Limb (tissue), 2 donors: ENCODE results near the gene KRABD2.
"Not testable (repeated sequence)": the region's sequence is repeated elsewhere in the genome, so short reads cannot be mapped to it uniquely, and the experiment has no call there.

ENCODE experiments used
- DNase-seq, 2 donors: peaks; one replicate each; pipeline ENCODE4 v3.0.0-alpha.2; 2016; ENCODE audit errors: extremely low spot score in 2 of 2

The KRABD2 gene

DNA sequence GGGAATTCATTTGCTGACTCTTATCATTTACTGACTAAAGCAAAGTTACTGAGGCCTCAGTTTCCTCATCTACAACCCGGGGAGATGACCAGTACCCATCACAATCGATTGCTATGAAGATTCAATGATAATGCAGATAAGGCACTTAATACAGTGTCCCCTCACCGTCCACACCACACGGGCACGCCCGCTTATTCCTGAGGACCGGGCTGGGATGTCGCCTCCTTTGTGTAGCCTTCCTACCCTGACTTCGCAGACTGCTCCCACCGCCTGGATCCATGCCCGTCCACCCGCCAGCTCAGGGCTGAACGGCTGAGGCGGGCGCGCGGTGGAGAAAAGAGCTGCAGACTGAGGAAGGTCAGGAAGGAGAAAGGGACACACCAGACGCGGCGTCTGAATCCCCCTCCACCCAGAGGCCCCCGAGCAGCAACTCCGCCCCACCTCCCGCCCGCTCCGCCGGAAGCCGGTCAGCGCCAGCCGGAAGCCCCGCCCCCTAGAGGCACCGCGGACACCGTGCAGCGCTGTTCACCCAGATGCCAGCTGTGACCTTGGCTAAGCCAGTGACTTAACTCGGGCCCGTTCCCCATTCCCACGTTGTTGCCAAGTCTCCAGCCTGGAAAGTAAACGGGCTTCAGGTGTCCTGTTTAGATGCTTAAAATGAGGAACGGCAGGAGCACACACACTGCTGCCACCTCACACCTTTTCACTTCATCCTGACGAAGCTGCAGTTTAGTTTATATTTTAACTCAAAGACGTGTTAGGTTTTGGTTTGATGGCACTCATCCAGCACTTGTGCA is at the start of gene KRABD2:
KRABD2 (minus strand) TSS at position 434 of the 797 bp plus-strand sequence.
- peak; percentile 89 to 94 for DNase-seq

DNA sequence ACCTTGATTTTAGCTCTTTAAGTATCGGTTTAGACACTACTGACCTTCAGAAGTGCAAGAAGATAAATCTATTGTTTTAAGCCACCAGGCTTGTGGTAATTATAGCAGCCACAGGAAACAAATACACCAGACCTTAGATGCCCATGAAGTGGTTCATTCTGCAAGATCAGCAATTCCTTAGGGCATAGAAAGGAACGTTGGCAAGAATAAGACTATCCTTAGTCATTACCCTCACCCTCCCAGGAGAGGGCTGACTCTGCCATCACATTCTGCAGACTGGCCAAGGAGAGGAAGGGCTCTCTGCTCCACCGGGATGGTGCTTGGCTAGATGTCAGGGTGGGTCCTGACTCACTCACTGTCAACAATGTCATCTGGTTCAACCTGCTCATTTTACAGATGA is 45.1 kb upstream of the KRABD2 start:
- no peak for DNase-seq

DNA sequence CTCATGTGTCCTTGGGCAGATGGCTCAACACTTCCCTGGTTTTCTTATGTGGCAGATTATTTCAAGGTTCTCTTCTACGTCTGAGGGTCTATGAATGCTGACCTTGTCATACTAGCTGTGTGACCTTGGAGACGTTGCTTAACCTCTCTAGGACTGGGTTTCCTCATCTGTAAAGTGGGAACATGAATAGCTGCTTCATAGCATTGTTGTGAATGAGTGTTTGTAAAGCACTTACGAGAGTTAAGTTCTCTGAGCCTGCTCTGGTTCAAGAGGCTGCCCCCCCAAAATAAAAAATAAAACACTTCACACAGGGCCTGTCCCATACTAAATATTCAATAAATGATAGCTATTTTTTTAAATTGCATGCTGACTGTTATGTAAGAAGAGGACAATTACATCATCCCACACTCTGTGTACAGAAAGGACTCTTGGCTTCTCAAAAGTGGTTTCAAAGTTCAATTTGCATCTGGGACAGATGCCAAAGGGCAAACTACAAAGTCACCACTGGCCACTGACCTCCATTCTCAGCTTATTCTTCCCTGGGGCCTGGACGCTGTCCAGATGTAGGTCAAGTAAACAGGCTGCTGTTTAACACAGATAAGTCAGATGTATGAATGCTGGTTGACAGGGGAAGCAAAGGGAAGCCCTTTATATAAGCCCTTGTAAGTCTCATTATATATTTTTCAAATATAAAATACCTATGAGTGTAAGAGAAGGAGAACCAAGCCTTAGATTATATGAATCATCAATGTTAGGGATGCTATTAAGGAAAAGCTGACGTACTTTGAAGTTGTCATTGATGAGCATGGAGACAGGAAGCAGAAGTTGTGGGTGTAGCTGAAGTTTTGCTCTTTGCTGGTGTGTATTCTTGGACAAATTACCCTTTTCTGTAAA is 43.8 kb upstream of the KRABD2 start:
- DNase-seq = peak in 1 of 2 donors; percentile 5

DNA sequence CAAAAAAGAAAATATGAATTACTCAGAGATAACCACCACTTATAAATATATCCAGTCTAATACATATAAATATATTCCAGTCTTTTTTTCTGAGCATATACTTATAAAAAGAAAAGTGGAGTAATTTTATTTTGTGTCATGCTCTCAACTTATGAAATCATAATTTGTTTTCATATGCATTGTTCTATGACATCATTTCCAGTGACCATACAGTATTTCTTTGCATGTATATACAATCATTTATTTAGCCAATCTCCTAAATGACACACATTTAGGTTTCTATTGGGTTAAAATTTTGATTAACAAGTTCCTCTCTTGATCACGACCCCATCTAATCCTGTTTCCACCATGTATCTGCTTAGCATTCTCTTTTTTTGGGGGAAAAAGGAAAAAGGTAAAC is 42.8 kb upstream of the KRABD2 start:
- DNase-seq = no peak

DNA sequence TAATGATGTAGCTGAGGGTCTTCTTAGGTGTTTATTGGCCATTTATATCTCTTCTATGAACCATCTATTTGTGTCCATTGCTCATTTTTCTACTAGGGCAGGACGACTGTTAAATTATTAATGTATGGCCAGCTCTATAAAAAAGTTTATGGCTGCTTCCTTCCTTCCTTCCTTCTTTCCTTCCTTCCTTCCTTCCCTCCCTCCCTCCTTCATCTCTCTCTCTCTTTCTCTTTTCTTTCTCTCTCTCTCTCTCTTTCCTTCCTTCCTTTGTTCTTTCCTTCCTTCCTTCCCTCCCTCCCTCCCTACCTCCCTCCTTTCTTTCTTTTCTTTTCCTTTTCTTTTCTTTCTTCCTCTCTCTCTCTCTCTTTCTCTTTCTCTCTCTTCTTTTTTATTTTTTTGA is 42.0 kb upstream of the KRABD2 start:
- no peak for DNase-seq

DNA sequence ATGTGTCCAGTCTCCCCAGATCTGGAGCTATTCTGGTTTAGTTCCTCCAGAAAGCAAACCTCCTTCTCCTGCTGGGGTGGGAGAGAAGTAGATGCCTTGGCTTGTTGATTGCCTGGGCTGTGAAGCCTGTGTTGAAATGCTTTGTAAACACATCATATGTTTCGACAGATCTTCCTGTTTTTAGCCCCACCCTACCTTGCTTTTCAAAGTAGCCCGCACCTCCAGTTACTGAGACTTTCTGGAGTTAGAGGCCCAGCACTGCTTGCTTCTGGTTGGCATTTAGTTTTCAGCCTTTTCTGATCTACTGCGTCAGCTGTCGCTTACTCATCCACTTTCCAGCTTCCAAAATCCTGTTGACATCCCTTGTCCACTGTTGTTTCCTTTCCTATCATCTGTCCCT is 41.3 kb upstream of the KRABD2 start:
- DNase-seq = no peak

DNA sequence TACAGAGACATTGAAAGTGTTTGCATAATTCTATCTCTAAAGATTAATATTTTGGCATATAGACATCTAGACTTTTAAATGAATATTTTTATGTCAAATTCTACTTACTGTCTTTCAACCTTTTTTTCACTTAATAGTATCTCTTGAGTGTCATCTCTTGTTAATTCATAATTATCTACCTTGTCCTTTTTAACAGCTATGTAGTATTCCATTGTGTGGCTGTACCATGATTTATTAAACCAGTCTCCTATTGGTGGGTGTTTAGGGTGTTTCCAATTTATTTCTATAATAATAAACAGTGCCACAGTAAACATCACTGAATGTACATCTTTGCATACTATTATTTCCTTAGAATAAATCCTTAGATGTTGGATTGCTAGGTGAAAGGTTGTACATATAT is 37.4 kb upstream of the KRABD2 start:
- DNase-seq = no peak

DNA sequence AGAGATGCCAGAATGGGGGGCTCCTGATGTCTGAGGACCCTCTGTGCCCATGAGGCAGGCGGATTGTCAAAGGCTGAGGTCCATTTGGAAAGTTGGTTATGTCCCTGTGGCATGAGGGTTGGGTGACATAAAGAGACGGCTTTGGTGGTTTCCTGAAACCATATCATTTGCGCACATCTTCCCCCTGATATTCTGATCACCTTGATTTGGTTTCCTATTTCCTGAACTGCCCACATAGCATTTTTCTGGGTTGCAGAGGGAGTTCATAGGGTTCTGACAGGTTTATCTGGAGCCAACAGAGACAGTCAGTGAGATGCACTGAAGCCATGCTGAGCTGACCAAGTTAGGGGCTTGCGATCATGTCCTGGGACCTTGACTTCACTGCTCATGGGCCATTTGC is 36.8 kb upstream of the KRABD2 start:
- DNase-seq = no peak

DNA sequence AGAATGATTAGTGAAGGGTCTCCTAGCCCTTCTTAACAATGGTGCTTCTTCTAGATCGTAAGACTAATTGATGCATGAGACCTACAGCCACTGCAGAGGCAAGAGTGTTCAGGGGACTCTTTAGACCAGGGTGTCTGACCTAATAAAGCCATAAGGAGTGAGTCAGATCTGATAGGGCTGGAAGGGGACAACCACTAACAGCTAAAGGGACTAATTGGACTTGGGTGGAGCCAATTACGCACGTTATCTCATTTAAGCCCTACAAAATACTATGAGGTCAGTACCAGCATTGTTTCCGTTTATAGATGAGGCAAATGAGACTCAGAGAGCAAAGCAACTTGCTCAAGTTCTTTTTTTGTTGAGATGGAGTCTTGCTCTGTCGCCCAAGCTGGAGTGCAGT is 35.6 kb upstream of the KRABD2 start:
- no peak for DNase-seq

DNA sequence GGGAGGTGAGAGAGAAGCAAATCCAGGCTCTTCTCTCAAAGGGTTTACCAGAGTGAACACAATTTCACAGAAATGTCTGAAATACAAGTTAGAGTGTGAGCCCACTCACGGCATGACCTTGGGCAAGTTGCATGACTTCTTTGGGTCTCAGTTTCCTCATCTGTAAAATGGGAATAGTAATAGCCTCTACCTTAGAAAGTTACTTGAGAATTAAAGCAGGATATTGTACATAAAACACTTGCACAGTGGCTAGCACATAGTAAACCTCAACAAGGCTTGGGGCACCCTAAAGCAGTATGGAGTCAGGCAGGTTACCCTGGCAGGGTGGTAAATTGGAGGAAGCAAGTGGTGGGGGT is 34.4 kb upstream of the KRABD2 start:
- no peak for DNase-seq

DNA sequence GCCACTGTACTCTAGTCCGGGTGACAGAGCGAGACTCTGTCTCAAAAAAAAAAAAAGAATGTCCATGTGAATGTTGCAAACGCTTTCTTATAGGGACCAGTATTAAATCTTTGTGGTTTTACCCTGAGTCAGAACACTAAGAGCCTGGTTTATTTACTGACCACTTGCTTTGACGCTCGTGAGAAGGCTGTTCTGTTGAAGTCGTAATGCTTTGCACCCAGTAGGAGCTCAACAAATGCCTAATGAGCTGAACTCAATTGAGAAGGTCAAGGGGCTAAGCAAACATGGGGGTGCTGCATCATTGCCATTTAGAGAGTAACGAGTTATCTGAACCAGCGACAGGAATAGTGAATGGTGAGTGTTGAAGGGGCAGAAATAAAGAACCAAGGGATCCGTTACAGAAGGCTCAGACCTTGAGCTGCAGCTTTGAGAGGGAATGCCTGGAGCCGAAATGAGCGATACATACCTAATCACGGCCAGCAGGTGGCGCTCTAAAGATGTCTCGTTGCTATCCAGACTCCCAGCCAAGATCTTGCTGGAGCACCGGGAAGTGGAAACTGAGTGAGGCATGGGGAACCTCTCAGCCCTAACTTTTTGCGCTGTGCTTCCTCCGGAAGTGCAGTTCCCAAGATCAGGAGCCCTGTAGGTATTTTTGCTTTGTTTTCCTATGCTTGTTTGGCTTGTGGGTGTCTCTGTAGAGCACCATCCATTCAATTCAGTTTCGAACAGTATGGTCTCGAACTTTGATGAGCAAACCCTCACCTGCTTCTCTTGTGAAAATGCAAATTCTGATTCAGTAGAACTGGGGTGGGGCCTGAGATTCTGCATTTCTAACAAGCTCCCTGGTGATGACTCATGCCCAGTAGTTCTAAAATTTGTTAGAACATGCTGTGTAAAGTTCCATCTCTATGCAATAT is 33.7 kb upstream of the KRABD2 start:
- peak; percentile 89 to 91 for DNase-seq

DNA sequence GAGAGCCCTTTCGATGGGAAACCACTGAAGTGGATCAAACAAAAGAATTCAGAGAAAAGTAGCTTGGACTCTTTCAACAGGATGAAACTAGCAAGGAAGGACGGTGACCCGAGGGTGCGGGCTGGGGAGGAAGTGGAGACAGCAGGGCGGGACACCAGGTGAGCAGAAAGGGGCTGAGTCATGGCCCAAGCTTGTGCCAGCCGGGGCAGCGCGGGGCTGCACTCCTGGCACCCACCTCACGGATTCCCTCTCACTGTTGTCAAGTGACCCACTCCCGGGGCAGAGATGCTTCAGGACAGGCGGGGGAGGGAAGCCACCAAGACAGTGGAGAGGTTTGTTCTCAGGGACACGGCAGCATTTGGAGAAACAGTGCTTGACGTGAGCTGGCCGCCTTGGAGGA is 31.9 kb upstream of the KRABD2 start:
- DNase-seq = no peak

DNA sequence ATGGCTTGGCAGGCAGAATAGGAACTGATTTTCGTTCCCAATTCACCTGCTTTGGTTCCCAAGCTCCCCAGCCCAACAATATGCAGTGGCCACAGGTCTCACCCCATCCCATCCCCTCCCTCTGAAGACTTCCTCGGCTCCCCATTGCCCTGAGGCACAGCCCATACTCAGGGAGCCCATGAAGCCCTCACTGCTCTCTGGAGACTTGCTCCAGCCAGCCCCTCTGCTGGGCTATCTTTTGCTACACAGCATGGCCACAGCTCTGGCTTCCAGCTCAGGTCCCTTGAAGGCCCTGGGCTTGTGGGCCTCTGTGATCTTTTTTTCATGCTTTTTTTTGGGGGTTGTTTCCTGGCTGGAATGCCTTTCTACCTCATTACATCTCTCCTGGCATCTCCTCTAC is 29.7 kb upstream of the KRABD2 start:
- DNase-seq = no peak

DNA sequence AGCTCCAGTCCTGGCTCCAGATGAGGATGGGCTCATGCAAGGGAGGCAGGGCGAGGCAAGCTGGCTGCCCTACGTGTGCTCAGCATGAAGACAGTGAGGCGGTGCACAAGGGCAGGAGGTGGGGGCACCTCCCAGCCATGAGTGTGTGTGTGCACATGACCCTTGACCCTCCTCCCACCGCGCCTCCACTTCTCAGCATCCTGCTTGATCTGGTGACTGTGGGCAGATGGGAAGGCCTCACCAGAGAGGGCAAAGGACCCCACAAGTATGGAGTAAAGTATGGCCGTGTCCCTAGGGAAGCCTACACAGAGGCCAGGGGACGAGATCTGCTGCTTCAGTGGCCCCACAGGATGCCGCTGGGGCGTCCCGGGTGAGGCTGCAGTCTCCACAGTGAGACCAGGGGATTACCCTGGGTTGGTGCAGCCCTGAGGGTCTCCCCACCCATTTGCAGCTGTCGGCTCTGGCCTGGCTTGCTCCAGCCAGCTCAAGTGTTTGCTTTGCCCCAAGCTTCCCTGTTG is 29.1 kb upstream of the KRABD2 start:
- no peak for DNase-seq

DNA sequence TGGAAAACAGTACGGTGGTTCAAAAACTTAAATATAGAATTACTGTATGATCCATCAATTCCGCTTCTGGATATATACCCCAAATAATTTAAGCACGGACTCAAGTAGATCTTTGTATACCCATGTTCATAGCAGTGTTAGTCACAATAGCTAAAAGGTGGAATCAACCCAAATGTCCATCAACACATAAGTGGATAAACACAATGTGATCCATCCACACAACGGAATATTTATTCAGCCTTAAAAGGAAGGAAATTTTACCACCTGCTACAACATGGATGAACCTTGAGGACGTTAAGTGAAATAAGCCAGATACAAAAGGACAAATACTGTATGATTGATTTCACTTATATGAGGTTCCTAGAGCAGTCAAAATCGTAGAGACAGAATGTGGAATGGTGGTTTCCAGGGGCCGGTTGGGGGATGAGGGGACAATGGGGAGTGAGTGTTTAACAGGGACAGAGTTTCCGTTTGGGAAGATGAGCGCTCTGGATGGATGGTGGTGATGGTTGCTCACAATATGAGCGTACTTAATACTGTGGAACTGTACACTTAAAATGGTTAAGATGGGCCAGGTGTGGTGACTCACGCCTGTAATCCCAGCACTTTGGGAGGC is 26.5 kb upstream of the KRABD2 start:
- DNase-seq = no peak

DNA sequence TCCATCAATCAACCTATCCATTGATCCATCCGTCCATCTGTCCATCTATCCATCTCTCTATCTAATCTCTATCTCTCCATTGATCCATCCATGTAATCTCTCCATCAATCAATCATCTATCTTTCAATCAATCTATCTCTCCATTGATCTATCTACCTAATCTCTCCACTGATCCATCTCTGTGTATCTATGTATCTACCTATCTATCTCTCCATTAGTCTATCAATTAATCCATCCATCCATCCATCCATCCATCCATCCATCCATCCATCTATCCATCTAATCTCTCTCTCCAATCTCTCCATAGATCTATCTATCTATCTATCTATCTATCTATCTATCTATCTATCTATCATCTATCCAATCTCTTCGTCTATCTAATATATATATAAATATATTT is 24.6 kb upstream of the KRABD2 start:
- DNase-seq = no peak

DNA sequence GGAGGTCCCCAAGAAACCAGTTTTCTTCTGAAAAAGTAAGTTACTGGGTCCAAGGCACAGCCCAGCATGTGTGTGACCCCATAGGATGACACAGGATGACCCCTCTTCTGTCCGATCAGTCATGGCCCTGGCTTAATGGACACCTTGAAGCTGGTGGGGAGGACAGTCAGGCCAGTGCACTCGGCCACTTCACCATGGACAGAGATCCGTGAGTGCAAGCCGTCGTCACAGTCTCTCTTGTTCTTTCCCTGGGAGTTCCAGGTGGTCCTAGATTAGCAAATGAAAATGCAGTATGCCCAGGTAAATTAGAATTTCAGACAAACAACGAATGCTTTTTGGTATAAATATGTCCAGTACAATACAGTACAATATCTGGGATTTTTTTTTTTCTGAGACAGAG is 22.5 kb upstream of the KRABD2 start:
- DNase-seq = no peak

DNA sequence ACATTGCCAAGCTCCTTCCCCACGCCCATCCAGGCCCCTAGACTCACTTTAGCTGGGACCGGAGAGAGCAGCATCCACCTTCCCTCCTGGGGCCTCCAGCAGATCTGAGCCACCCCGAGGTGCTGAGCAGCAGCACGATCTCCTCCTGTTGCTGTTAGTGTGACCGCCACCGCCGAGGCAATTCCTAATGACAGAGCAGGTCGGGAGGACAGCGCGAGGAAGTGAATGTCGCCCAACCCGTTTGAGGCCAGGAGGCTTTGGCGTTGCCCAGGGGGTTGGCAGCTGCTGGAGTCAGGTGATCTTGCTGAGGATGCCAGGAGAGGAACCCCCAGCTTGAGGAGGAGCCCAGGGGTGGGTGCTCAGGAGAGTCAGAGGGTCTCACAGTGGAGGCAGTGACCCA is 21.1 kb upstream of the KRABD2 start, which contains the start of gene RNF222:
RNF222 (minus strand) TSS at position 192 of the 400 bp plus-strand sequence. CDS start 4,366 bp downstream, outside the sequence.
- no peak for DNase-seq

DNA sequence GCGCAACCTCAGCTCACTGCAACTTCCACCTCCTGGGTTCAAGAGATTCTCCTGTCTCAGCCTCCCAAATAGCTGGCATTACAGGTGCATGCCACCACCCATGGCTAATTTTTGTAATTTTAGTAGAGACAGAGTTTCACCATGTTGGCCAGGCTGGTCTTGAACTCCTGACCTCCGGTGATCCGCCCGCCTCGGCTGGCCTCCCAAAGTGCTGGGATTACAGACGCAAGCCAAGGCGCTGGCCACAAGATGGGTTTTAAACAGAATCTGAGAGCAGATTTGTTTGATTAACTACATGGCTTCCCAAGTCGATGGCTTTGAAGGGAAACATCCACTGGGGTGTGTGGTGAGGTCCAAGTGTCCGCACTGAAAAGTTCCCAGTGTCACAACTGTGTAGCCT is 18.0 kb upstream of the KRABD2 start:
- not testable (repeated sequence) for DNase-seq

DNA sequence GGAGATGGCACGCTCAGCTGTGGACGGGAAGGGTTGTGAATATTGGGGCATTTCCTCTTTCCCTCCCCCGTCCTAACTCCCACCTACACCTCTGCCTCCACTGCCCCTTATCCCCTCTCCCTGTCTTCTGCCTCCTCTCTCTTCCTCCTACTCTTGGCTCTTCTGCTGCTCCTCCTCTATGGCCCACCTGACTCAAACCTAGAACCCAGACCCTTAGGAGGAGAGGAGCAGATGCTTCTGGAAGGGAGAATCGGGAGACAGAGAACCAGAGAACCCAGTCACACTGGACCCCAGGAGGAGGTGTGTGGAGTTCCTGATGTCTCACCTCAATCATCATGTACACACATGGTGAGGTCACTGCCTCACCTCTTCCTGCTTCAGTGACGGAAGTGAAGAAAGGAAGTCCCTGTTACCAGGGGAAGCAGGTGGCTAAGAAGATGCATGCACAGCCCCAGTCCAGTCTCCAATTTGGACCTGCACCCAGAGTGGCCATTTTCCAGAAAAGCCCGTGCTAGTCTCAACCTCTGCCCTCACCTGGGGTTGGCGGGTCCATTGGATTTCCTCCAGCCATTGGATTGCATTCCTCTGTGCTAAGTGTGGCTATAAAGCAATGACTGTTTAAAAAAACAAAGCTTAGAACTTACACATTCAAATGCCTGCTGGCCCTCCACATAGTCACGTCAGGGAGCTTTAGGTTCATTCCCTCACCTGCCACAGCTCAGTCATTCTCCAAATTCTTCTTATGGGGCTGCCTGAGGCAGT is 17.1 kb upstream of the KRABD2 start:
- no peak for DNase-seq
